Neural cell (in vitro differentiated cells): Measurements from ENCODE around the gene ACYP1. TPM values are rescaled to one million over a fixed set of nuclear protein-coding genes. Genes with fewer than 3 reads are reported as not detected.

Experiments used
- H2AFZ ChIP-seq: fragments of 200-600, 300-800 bp; sonication (generic), shearing (Covaris generic); 2 replicates; pipeline ENCODE4 v1.6.0; 2014; ENCODE audit warnings: low read depth, mild to moderate bottlenecking, antibody characterized with exemption, low read length, moderate library complexity
- H3F3A ChIP-seq: fragments of 200-600 bp; shearing (Covaris generic); 2 replicates; pipeline ENCODE4 v1.6.1; 2016; ENCODE audit warnings: mild to moderate bottlenecking, moderate library complexity, mixed read lengths, antibody characterized with exemption, low read length; ENCODE audit not compliant: insufficient read depth, poor library complexity, severe bottlenecking
- H3K27ac ChIP-seq: fragments of 200-600, 300-800 bp; sonication (generic), shearing (Covaris generic); 2 replicates; pipeline ENCODE4 v1.5.1; 2014; ENCODE audit warnings: mild to moderate bottlenecking, low read length, moderate library complexity
- H3K27me3 ChIP-seq: fragments of 300-800, 200-600 bp; sonication (generic), shearing (Covaris generic); 2 replicates; pipeline ENCODE4 v1.6.0; 2014; ENCODE audit warnings: mild to moderate bottlenecking, low read depth, low read length, moderate library complexity; ENCODE audit not compliant: insufficient read depth
- H3K36me3 ChIP-seq: fragments of 300-800, 200-600 bp; sonication (generic), shearing (Covaris generic); 2 replicates; pipeline ENCODE4 v1.5.1; 2014; ENCODE audit warnings: mild to moderate bottlenecking, antibody characterized with exemption, low read length, moderate library complexity; ENCODE audit not compliant: insufficient read depth
- H3K4me2 ChIP-seq: fragments of 300-800, 200-600 bp; sonication (generic), shearing (Covaris generic); 2 replicates; pipeline ENCODE4 v1.6.0; 2014; ENCODE audit warnings: mild to moderate bottlenecking, low read length
- H3K4me3 ChIP-seq: fragments of 300-800, 200-600 bp; sonication (generic), shearing (Covaris generic); 2 replicates; pipeline ENCODE4 v1.5.1; 2014; ENCODE audit warnings: mild to moderate bottlenecking, low read length, moderate library complexity
- H3K79me2 ChIP-seq: fragments of 200-600 bp; shearing (Covaris generic); replicated peaks from 2 replicates; pipeline ENCODE4 v1.6.0; 2014; ENCODE audit warnings: mild to moderate bottlenecking, low read length, moderate library complexity; ENCODE audit not compliant: insufficient read depth
- H3K9ac ChIP-seq: fragments of 300-800, 200-600 bp; sonication (generic), shearing (Covaris generic); 2 replicates; pipeline ENCODE4 v1.6.1; 2016; ENCODE audit warnings: mild to moderate bottlenecking, low read length, mixed read lengths
- H3K9me2 ChIP-seq: fragments of 200-600 bp; shearing (Covaris generic); 2 replicates; pipeline ENCODE4 v1.6.1; 2016; ENCODE audit warnings: mild to moderate bottlenecking, low read length, mixed read lengths; ENCODE audit not compliant: insufficient read depth
- H3K9me3 ChIP-seq: fragments of 200-600, 300-800 bp; sonication (generic), shearing (Covaris generic); 2 replicates; pipeline ENCODE4 v1.6.1; 2016; ENCODE audit warnings: mild to moderate bottlenecking, mixed run types, low read length, moderate library complexity, mixed read lengths
- H4K20me1 ChIP-seq: fragments of 200-600 bp; shearing (Covaris generic); 2 replicates; pipeline ENCODE4 v1.6.1; 2016; ENCODE audit warnings: mild to moderate bottlenecking, mixed run types; ENCODE audit not compliant: insufficient read depth
- CTCF ChIP-seq: fragments of 450-650 bp; IDR thresholded peaks from 2 replicates; pipeline ENCODE4 v1.5.1; 2014; ENCODE audit warnings: antibody characterized with exemption, mild to moderate bottlenecking, moderate library complexity; ENCODE audit not compliant: poor library complexity, severe bottlenecking
- EP300 ChIP-seq: fragments of 450-650 bp; conservative IDR thresholded peaks from 2 replicates; pipeline ENCODE4 v1.6.1; 2014; ENCODE audit warnings: antibody characterized with exemption, mild to moderate bottlenecking, moderate library complexity; ENCODE audit not compliant: poor library complexity, severe bottlenecking
- EZH2 ChIP-seq: fragments of 200-600, 300-800 bp; shearing (Covaris generic), sonication (generic); IDR thresholded peaks from 2 replicates; pipeline ENCODE4 v1.6.1; 2014; ENCODE audit warnings: antibody characterized with exemption, low read length, borderline replicate concordance, mild to moderate bottlenecking; ENCODE audit not compliant: insufficient read depth, poor library complexity, severe bottlenecking
- MXI1 ChIP-seq: fragments of 450-650 bp; conservative IDR thresholded peaks from 2 replicates; pipeline ENCODE4 v1.6.1; 2014; ENCODE audit warnings: antibody characterized with exemption, mild to moderate bottlenecking; ENCODE audit not compliant: poor library complexity, severe bottlenecking
- POLR2AphosphoS5 ChIP-seq: IDR thresholded peaks from 2 replicates; pipeline ENCODE4 v1.6.1; 2012
- RAD21 ChIP-seq: fragments of 450-650 bp; conservative IDR thresholded peaks from 2 replicates; pipeline ENCODE4 v1.6.1; 2014; ENCODE audit warnings: antibody characterized with exemption, mild to moderate bottlenecking, moderate library complexity
- REST ChIP-seq: IDR thresholded peaks from 2 replicates; pipeline ENCODE4 v1.6.1; 2012; ENCODE audit warnings: borderline replicate concordance
- SMC3 ChIP-seq: fragments of 450-650 bp; conservative IDR thresholded peaks from 2 replicates; pipeline ENCODE4 v1.6.1; 2014; ENCODE audit warnings: antibody characterized with exemption, mild to moderate bottlenecking, moderate library complexity; ENCODE audit not compliant: poor library complexity
- TAF1 ChIP-seq: IDR thresholded peaks from 2 replicates; pipeline ENCODE4 v1.6.1; 2012; ENCODE audit warnings: low read depth
- polyA plus RNA-seq: library from polyadenylated mRNA; depleted of rRNA; stranded (reverse); fragments of >200 nt; gene quantifications from 2 replicates; pipeline ENCODE4 v1.2.3, GENCODE V29; 2014

ACYP1 gene
- polyA plus RNA-seq, 1 donor from 2014 or later, result 143 TPM

DNA sequence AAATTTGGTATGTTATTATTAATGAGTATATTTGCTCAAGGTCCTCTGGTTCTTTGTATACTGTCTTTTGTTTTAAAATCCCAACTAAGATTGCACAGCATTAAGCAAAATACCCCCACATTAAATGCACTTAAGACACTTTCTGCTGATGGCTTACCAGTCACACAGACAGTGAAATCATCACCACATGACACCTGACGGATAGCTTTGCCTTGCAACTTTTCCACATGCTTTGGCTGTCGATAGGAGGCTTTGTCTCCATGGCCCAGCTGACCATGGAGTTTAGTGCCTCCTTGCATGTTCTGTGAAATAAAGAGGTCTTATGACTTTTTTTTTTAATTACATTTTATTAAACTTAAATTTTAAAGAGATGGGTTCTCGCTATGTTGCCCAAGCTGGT is 43.4 kb upstream of the ACYP1 start:
- no peaks in the 10 kb centered on the region for H4K20me1 ChIP-seq
- no peak overlapping the region for H2AFZ ChIP-seq
- no peaks in the 10 kb centered on the region for H3F3A ChIP-seq
- no peaks in the 10 kb centered on the region for H3K9me3 ChIP-seq
- H3K4me2 ChIP-seq, result no peak overlapping the region
- no peak overlapping the region for H3K9ac ChIP-seq
- no peaks in the 10 kb centered on the region for H3K36me3 ChIP-seq
- H3K4me3 ChIP-seq, result no peak overlapping the region
- H3K9me2 ChIP-seq, result no peaks in the 10 kb centered on the region
- no peaks in the 10 kb centered on the region for H3K27me3 ChIP-seq
- TF ChIP-seq RAD21 (no peak), EZH2 (no peak), REST (no peak), CTCF (no peak)
- H3K27ac ChIP-seq, result no peak overlapping the region
- H3K79me2 ChIP-seq, result no peaks in the 10 kb centered on the region

- H3K79me2 ChIP-seq, result no peaks in the 10 kb centered on the region
- H3K27ac ChIP-seq, result no peak overlapping the region
- no peak overlapping the region for H2AFZ ChIP-seq
- H3K9ac ChIP-seq, result no peak overlapping the region
- no peaks in the 10 kb centered on the region for H4K20me1 ChIP-seq
- no peaks in the 10 kb centered on the region for H3K36me3 ChIP-seq
- no peak for TF ChIP-seq TAF1
- H3K4me3 ChIP-seq, result no peak overlapping the region
- H3K9me2 ChIP-seq, result no peaks in the 10 kb centered on the region
- no peaks in the 10 kb centered on the region for H3K9me3 ChIP-seq
- H3K27me3 ChIP-seq, result no peaks in the 10 kb centered on the region
- no peak overlapping the region for H3K4me2 ChIP-seq
- H3F3A ChIP-seq, result no peaks in the 10 kb centered on the region
These were observed 37.7 kb upstream of the ACYP1 start for GRCh38 chr14:75101491-75101890.

DNA sequence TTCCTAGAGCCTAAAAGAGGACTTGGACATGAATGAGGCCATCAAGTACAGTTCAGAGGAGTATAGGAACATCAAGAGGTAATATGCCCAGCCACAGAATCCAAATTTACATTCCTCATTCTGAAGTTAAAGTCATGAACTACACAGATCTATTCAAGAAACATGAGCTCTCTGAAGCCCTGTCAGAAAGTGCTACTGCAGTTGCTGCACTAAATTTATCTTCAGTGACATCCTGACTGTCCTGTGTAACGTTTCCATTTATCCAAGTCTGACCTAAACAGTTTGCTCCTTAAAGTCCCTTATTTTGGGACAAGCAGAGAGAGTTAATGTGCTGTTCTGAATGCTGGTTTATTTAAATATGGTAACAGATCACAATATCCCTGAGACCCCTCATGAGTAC is 34.9 kb upstream of the ACYP1 start:
- H4K20me1 ChIP-seq, result no peaks in the 10 kb centered on the region
- H3K9me2 ChIP-seq, result no peaks in the 10 kb centered on the region
- H3K79me2 ChIP-seq, result no peaks in the 10 kb centered on the region
- H3K4me3 ChIP-seq, result no peak overlapping the region
- H3K27me3 ChIP-seq, result no peaks in the 10 kb centered on the region
- H3K9ac ChIP-seq, result no peak overlapping the region
- no peak overlapping the region for H3K4me2 ChIP-seq
- H3K36me3 ChIP-seq, result no peaks in the 10 kb centered on the region
- no peaks in the 10 kb centered on the region for H3K9me3 ChIP-seq
- no peaks in the 10 kb centered on the region for H3F3A ChIP-seq
- H2AFZ ChIP-seq, result no peak overlapping the region
- TF ChIP-seq TAF1 (no peak), EZH2 (no peak), RAD21 (no peak), CTCF (no peak), REST (no peak), EP300 (no peak), SMC3 (no peak), MXI1 (no peak), POLR2AphosphoS5 (no peak)
- no peak overlapping the region for H3K27ac ChIP-seq
